ENCODE results near the gene KCNRG.
A peak's percentile ranks its signal among the peaks of the same experiment; 100 is the strongest.
"Not testable (repeated sequence)": the region's sequence is repeated elsewhere in the genome, so short reads cannot be mapped to it uniquely, and the experiment has no call there.

Gene KCNRG

GRCh38 chr13:50015258-50015657, at the start of gene KCNRG:
KCNRG (plus strand) TSS chr13:50015444; CDS start chr13:50015494, 50 bp downstream.
- no peak for DNase-seq

- DNase-seq: no peak
These were observed 47.8 kb upstream of the KCNRG start for GRCh38 chr13:49967456-49967855.

GRCh38 chr13:49972709-49973108, 42.5 kb upstream of the KCNRG start:
- no peak for DNase-seq

- DNase-seq: no peak
These were observed 39.4 kb upstream of the KCNRG start for GRCh38 chr13:49975826-49976225.

- peak in 40 of 56 donors; percentile 0 to 77 (median 30) for DNase-seq
These were observed 38.7 kb upstream of the KCNRG start for GRCh38 chr13:49976314-49977258.

GRCh38 chr13:49977992-49978391, 37.3 kb upstream of the KCNRG start:
- DNase-seq: no peak

GRCh38 chr13:49980266-49980665, 35.0 kb upstream of the KCNRG start:
- DNase-seq: no peak

- no peak for DNase-seq
These were observed 30.1 kb upstream of the KCNRG start for GRCh38 chr13:49985129-49985528.

GRCh38 chr13:49986471-49986870, 28.8 kb upstream of the KCNRG start:
- DNase-seq: no peak

- not testable (repeated sequence) for DNase-seq
These were observed 24.6 kb upstream of the KCNRG start for GRCh38 chr13:49990612-49991011.

- no peak for DNase-seq
These were observed 22.1 kb upstream of the KCNRG start for GRCh38 chr13:49993111-49993510.

- no peak for DNase-seq
These were observed 21.6 kb upstream of the KCNRG start for GRCh38 chr13:49993666-49994065.

GRCh38 chr13:49995625-49996101, 19.6 kb upstream of the KCNRG start:
- DNase-seq: peak in 4 of 56 donors; percentile 32 to 45 (median 40)

GRCh38 chr13:49996161-49996915, 18.9 kb upstream of the KCNRG start:
- peak; percentile 12 to 95 (median 85) for DNase-seq

- DNase-seq: peak; percentile 43 to 97 (median 88)
These were observed 18.0 kb upstream of the KCNRG start, which contains the start of gene TRIM13 for GRCh38 chr13:49996951-49997895. TRIM13 (plus strand) TSS chr13:49997042; CDS start chr13:50011941, 14,899 bp downstream.

GRCh38 chr13:49997955-49998354, 17.3 kb upstream of the KCNRG start:
- no peak for DNase-seq

GRCh38 chr13:49998714-49999624, 16.3 kb upstream of the KCNRG start:
- DNase-seq: no peak

- no peak for DNase-seq
These were observed 14.0 kb upstream of the KCNRG start for GRCh38 chr13:50001287-50001686.

- no peak for DNase-seq
These were observed 8.7 kb upstream of the KCNRG start for GRCh38 chr13:50006426-50007135.
